SK-N-MC (cell line): ENCODE measurements around the gene CDIP1.

ENCODE experiments used
- EZH2 ChIP-seq: fragments of 200-600 bp; sonication (generic); IDR thresholded peaks from one replicate; pipeline ENCODE4 v1.6.1; 2017; ENCODE audit warnings: antibody characterized with exemption
- FOXP2 ChIP-seq: optimal IDR thresholded peaks from 2 replicates; pipeline ENCODE3; 2011; ENCODE audit warnings: mild to moderate bottlenecking, moderate library complexity; ENCODE audit not compliant: insufficient read depth; ENCODE audit errors: extremely low read length, control extremely low read depth
- POLR2AphosphoS5 ChIP-seq: IDR thresholded peaks from 2 replicates; pipeline ENCODE4 v1.6.1; 2012; ENCODE audit warnings: mild to moderate bottlenecking, low read depth, low read length, borderline replicate concordance

- TF ChIP-seq POLR2AphosphoS5 (no peak), EZH2 (no peak), FOXP2 (no peak)
Observed at GRCh38 chr16:4570086-4570485, 31.5 kb upstream of the CDIP1 start.
